Prostate gland (tissue), 2 donors: ENCODE data around the gene AGER. TPM values are rescaled to one million over a fixed set of nuclear protein-coding genes. Genes with fewer than 3 reads are reported as not detected.

Source experiments
- DNase-seq: peaks from one replicate; pipeline ENCODE4 v3.0.0-alpha.2; 2019; ENCODE audit warnings: low spot score
- H3K27ac ChIP-seq, 2 donors: fragments of 200-600 bp; sonication (generic); 2 replicates each; pipeline ENCODE4 v1.5.1; 2017 to 2019
- H3K27me3 ChIP-seq: fragments of 200-600 bp; sonication (generic); replicated peaks from 2 replicates; pipeline ENCODE4 v1.5.1; 2019; ENCODE audit not compliant: insufficient read depth
- H3K36me3 ChIP-seq, 2 donors: fragments of 200-600 bp; sonication (generic); 1 replicate in 1 of 2; 2 replicates in 1 of 2; pipeline versions ENCODE4 v1.5.1 to v1.8.1; 2017 to 2019
- H3K4me1 ChIP-seq: fragments of 200-600 bp; sonication (generic); replicated peaks from 2 replicates; pipeline ENCODE4 v1.5.1; 2019
- H3K4me3 ChIP-seq, 2 donors: fragments of 200-600 bp; sonication (generic); 2 replicates each; pipeline ENCODE4 v1.5.1; 2017 to 2019
- H3K9me3 ChIP-seq: fragments of 200-600 bp; sonication (generic); 2 replicates; pipeline ENCODE4 v1.5.1; 2017
- CTCF ChIP-seq, 4 experiments: fragments of 200-600 bp in 2 of 4; fragments of 450-650 bp in 2 of 4; sonication (generic) in 2 of 4; IDR thresholded peaks; 1 replicate in 3 of 4; 2 replicates in 1 of 4; pipeline ENCODE4 v1.5.1; 2016 to 2019; ENCODE audit warnings: antibody characterized with exemption in 4 of 4, mild to moderate bottlenecking in 2 of 4, moderate library complexity in 2 of 4
- POLR2A ChIP-seq: fragments of 450-650 bp; IDR thresholded peaks from one replicate; pipeline ENCODE4 v1.6.1; 2016; ENCODE audit warnings: antibody characterized with exemption, mild to moderate bottlenecking
- POLR2AphosphoS5 ChIP-seq: sonication (generic); formaldehyde crosslinking; IDR thresholded peaks from one replicate; pipeline ENCODE4 v1.6.1; 2017; ENCODE audit warnings: antibody characterized with exemption
- WGBS: methylation state at CpG from one replicate; pipeline ENCODE4 v1.1.5; 2018; 5-methylcytosine and 5-hydroxymethylcytosine counted together
- intact Hi-C: fragments of 100-400 bp; cut with DNase I; formaldehyde crosslinking; loops from one replicate; pipeline ENCODE4 v1.14.2; 2022
- total RNA-seq, 2 donors: library from RNA; depleted of rRNA; stranded (reverse); fragments of >200 nt; gene quantifications; one replicate each; pipeline ENCODE4 v1.1.0, GENCODE V29; 2016

The AGER gene
- total RNA-seq, 2 donors from 2014 or later = 3.3 to 3.8 TPM

- peaks cover 14% of the 10 kb centered on the region for H3K4me1 ChIP-seq
- intact Hi-C loops = loop anchor here (2.0 to 10.0 kb wide), 3 partner anchors 21 to 247 kb away; partner anchors contain the start of genes FKBPL and ZBTB12
- peak overlapping the region; percentile 20 to 27 for H3K4me3 ChIP-seq
- peak overlapping the region; percentile 88 to 89 for H3K27ac ChIP-seq
- WGBS = 25% methylated on average over 8 of the region's 8 CpGs
- no peaks in the 10 kb centered on the region for H3K9me3 ChIP-seq
- H3K27me3 ChIP-seq = no peaks in the 10 kb centered on the region
- H3K36me3 ChIP-seq = no peaks in the 10 kb centered on the region
- DNase-seq = no peak
- no peak for TF ChIP-seq POLR2AphosphoS5
These were observed 32.7 kb downstream of the AGER start for GRCh38 chr6:32151181-32151862.

- H3K4me1 ChIP-seq = peaks cover 9% of the 10 kb centered on the region
- intact Hi-C loops = loop anchor here (2.0 to 10.0 kb wide), 3 partner anchors 19 to 245 kb away; partner anchors contain the start of genes FKBPL and ZBTB12
- peak overlapping the region in 1 of 2 donors; percentile 8 for H3K4me3 ChIP-seq
- 54% methylated on average over 44 of the region's 55 CpGs for WGBS
- H3K9me3 ChIP-seq = no peaks in the 10 kb centered on the region
- TF ChIP-seq POLR2AphosphoS5 (no peak), CTCF (IDR thresholded peaks at IDR 0.05) (no peak), POLR2A (no peak)
- no peaks in the 10 kb centered on the region for H3K27me3 ChIP-seq
- DNase-seq = no peak
- no peak overlapping the region for H3K27ac ChIP-seq
- no peaks in the 10 kb centered on the region for H3K36me3 ChIP-seq
These were observed 33.9 kb downstream of the AGER start for GRCh38 chr6:32149932-32150870.

GRCh38 chr6:32149092-32149755, 34.8 kb downstream of the AGER start:
- H3K4me1 ChIP-seq = peaks cover 5% of the 10 kb centered on the region
- H3K9me3 ChIP-seq = no peaks in the 10 kb centered on the region
- intact Hi-C loops = no loop called here
- no peak for TF ChIP-seq POLR2A
- TF ChIP-seq CTCF (IDR thresholded peaks at IDR 0.05) = no peak
- TF ChIP-seq POLR2AphosphoS5 = no peak
- H3K36me3 ChIP-seq = no peaks in the 10 kb centered on the region
- 64% methylated on average over 47 of the region's 47 CpGs for WGBS
- no peak overlapping the region for H3K27ac ChIP-seq
- H3K27me3 ChIP-seq = no peaks in the 10 kb centered on the region
- no peak for DNase-seq
- H3K4me3 ChIP-seq = peak overlapping the region in 1 of 2 donors; percentile 7

- intact Hi-C loops = no loop called here
- H3K4me1 ChIP-seq = peaks cover 5% of the 10 kb centered on the region
- no peaks in the 10 kb centered on the region for H3K27me3 ChIP-seq
- H3K4me3 ChIP-seq = peak overlapping the region in 1 of 2 donors; percentile 7
- no peaks in the 10 kb centered on the region for H3K36me3 ChIP-seq
- DNase-seq = peak; percentile 34
- WGBS = 31% methylated on average over 39 of the region's 39 CpGs
- no peaks in the 10 kb centered on the region for H3K9me3 ChIP-seq
- peak in 2 of 4 experiments; percentile 9 to 34 for TF ChIP-seq CTCF (IDR thresholded peaks at IDR 0.05)
- no peak for TF ChIP-seq POLR2A
- no peak for TF ChIP-seq POLR2AphosphoS5
- H3K27ac ChIP-seq = no peak overlapping the region
These were observed 35.6 kb downstream of the AGER start for GRCh38 chr6:32148289-32149091.
